ES-I3 (cell line): ENCODE results near the gene TMEM89.

Experiments used
- H3K36me3 ChIP-seq: 2 replicates; pipeline ENCODE4 v1.6.1; 2013; ENCODE audit warnings: mild to moderate bottlenecking, low read length, control low read depth, moderate library complexity; ENCODE audit not compliant: insufficient read depth
- H3K4me1 ChIP-seq: 2 replicates; pipeline ENCODE4 v1.6.1; 2013; ENCODE audit warnings: mild to moderate bottlenecking, control low read depth, low read length; ENCODE audit not compliant: insufficient read depth
- H3K9ac ChIP-seq: 2 replicates; pipeline ENCODE4 v1.6.1; 2013; ENCODE audit warnings: low read depth, mild to moderate bottlenecking, low read length, moderate library complexity
- H3K9me3 ChIP-seq: 2 replicates; pipeline ENCODE4 v1.6.1; 2013; ENCODE audit warnings: mild to moderate bottlenecking, low read length, moderate library complexity; ENCODE audit not compliant: control insufficient read depth, insufficient read depth

Gene TMEM89, protein sequence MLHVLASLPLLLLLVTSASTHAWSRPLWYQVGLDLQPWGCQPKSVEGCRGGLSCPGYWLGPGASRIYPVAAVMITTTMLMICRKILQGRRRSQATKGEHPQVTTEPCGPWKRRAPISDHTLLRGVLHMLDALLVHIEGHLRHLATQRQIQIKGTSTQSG

DNA sequence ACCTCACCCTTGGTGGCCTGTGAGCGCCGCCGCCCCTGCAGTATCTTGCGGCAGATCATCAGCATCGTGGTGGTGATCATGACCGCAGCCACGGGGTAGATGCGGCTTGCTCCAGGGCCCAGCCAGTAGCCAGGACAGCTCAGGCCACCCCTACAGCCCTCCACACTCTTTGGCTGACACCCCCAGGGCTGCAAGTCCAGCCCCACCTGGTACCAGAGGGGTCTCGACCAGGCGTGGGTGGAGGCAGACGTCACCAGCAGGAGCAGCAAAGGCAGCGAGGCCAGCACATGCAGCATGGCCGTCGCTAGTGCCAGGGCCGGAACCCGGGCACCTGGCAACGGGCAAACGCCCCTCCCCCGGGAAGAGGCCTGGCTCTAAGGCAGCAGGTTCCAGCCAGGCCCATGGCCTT, at the start of gene TMEM89:
TSS of gene TMEM89 (minus strand) at position 309 of the 409 bp plus-strand sequence. CDS start at position 296, 13 bp downstream.
- peaks cover 11% of the 10 kb centered on the region for H3K9me3 ChIP-seq
- peaks cover 7% of the 10 kb centered on the region; the same call in 1 of the 2 replicates for H3K4me1 ChIP-seq
- no peak within 1 kb of the TSS for H3K9ac ChIP-seq
- H3K36me3 ChIP-seq = peaks cover 6% of the 10 kb centered on the region

DNA sequence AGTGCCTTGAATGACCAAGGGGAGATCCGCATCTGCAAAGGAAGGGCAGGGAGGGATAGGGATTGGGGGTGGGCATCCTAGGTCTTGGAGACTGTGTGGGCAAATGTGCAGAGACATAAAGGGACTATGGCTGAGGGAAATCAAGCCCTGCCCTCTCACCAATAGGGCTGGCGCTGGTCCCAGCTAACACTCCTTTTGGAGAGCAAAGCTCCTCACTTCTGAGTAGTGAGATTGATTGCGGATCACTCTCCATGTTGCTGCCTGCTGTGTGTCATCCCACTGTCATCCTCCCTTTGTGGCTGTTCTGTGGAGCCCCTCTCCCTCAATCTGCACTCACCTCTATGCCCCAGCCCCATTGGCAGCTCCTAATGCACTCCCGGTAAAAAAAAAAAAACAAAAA, 43.4 kb upstream of the TMEM89 start:
- Histone ChIP-seq H3K36me3 (no peaks in the 10 kb centered on the region), H3K9me3 (no peaks in the 10 kb centered on the region), H3K9ac (no peak overlapping the region), H3K4me1 (peaks cover 11% of the 10 kb centered on the region)

DNA sequence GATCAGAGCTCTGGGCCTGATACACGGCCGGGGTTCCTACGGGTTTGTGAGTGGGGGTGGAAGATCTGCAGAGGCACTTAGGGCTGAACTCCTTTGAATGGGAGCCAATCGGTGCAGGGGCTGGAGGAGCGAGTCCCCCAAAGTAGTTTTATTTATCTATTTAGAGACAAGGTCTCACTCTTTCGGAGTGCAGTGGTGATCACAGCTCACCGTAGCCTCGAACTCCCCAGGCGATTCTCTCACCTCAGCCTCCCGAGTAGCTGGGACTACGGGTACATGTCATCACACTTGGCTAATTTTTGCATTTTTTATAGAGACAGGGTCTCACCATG, 42.7 kb upstream of the TMEM89 start:
- Histone ChIP-seq H3K36me3 (no peaks in the 10 kb centered on the region), H3K9ac (0 out of 2 replicates have a peak overlapping the region, but pooled peaks have one; percentile 22), H3K4me1 (peaks cover 11% of the 10 kb centered on the region), H3K9me3 (no peaks in the 10 kb centered on the region)

DNA sequence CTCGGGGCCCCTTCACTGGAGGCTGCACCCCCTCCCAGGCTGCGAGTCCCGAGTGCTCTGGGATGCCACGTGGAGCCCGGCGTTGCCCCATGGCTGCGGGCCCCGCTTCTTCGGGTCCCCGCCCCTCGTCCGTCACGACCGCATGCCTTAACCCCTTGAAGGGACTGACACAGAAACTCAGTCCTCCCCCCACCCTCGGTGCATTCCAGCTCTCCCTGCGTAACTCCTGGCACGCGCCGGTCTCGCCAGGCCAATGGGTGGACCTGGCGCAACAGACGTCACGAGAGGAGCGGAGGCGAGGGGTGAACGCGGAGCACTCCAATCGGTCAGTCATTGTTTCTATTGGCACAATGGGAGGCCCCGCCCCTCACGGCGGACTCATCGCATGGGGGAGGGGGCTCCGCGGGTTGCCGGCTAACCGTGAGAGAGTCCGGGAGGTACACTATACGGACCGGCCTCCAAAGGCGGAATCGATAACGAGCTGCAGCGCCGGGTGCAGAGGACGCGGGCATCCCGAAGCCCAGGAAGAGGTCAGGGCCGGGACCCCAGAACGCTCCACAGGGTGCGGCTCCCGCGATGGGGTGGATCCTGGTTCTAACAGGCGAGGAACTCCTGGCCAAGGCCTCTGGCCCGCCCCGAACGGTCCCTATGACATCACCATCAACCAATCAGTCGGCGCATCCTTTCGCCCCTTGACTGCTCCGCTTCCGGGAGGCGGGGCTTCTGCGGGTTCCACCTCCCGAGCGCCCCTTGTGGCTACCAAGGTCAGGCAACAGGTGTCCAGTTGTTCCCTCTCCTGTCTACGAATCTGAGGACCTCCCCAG, 42.1 kb upstream of the TMEM89 start:
- Histone ChIP-seq H3K9me3 (no peaks in the 10 kb centered on the region), H3K36me3 (no peaks in the 10 kb centered on the region), H3K4me1 (peaks cover 11% of the 10 kb centered on the region), H3K9ac (peak overlapping the region; percentile 62)

DNA sequence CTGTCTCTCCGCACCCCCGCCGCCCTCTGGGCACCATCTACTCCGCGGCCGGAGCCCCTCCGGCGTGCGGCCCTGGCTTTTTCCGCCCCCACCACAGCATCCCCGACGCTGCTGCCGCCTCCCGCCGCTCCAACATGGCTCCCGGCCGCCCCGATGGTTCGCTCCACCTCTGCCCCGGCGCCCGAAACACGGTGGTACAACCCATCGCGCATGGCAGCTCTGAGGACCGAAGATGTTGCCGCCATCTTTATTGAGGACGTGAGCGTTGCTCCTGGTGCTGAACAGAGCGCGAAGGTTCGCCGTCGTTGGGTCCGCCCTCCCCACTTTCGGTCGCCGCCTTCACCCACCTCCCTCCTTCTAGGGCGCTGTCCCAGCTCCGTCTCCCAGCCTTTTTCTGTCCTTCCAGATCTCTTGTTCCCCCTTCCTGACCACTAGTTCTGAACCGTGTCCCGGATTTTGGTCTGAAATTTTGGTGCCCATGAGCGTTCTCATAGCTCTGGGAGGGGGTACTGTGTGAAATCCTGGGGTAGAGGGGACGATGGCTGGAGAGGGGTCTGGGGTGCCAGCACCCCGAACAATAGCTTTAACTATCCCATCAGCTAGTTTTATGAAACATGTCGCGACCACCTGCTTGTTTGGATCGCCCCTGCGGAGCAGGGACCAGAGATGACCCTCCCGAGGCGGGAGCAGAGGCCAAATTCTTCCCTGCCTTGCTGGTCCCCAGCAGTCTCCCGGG, 41.4 kb upstream of the TMEM89 start, which contains the start of gene CELSR3:
TSS of gene CELSR3 (minus strand) at position 134 of the 736 bp plus-strand sequence. CDS start 252 bp downstream, outside the sequence.
- Histone ChIP-seq H3K9ac (peak within 1 kb of the TSS; percentile 62), H3K36me3 (no peaks in the 10 kb centered on the region), H3K4me1 (peaks cover 11% of the 10 kb centered on the region), H3K9me3 (no peaks in the 10 kb centered on the region)

DNA sequence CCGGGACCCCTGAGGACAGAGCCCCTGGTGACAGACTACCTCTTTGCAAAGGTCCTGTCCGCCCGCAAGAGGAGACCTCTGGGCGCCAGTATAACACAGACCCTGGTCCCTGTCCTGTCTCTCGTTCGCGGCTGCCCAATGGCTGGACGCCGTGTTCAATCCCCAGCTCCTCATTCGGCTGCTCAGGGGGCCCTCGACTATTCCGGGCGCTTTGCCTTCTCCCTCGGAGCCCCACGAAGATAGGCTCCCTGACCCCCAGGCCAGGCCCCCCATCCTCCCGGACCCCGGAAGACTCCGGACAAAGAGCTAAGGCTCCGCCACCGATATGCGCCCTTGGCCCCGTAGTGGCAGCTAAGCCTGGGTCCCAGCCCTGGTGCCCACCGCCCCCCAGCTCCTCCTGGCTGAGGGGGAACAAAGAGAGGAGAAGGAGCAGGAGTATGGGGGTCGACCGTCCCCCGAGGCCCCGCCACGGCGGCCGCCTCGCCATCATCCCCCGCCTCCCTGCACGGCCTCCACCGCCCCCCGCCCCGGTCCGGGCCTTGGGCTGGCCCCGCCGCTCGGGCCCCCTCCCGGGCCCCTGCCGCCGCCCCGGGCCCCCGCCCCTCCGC, 40.7 kb upstream of the TMEM89 start:
- no peaks in the 10 kb centered on the region for H3K36me3 ChIP-seq
- H3K9ac ChIP-seq = peak overlapping the region; percentile 53; the same call in 1 of the 2 replicates
- peaks cover 11% of the 10 kb centered on the region for H3K4me1 ChIP-seq
- H3K9me3 ChIP-seq = no peaks in the 10 kb centered on the region

DNA sequence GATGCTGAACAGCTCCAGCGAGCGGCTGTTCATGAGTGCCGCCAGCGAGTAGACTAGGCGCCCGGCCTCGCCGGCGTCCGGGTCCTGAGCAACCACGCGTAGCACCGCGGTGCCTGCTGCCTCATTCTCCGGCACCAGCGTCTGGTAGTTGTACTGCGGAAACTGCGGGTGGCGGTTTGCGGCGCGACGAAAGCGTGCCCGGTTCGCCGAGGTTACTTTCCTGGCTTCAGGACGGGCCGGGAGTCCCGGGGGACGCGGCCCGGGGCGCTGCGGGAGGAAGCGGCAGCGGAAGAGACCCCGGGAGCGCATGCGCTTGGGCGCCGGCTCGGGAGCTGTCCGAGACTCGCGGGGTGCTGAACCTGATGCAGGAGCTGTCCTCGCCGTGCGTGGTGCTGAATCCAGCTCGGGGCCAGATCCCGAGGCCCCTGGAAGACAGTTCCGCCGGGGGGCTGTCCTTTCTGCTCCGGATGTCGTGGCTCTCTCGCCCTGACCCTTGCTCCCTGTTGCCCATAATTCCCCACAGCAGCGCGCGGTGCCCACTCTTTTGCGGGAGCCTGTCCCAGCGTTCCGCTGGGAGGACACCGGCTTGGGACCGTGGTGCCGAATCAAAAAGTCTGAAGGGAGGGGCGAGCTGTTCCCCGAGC, 40.1 kb upstream of the TMEM89 start:
- H3K36me3 ChIP-seq = no peaks in the 10 kb centered on the region
- peaks cover 11% of the 10 kb centered on the region for H3K4me1 ChIP-seq
- H3K9me3 ChIP-seq = no peaks in the 10 kb centered on the region
- H3K9ac ChIP-seq = peak overlapping the region; percentile 53; the same call in 1 of the 2 replicates

DNA sequence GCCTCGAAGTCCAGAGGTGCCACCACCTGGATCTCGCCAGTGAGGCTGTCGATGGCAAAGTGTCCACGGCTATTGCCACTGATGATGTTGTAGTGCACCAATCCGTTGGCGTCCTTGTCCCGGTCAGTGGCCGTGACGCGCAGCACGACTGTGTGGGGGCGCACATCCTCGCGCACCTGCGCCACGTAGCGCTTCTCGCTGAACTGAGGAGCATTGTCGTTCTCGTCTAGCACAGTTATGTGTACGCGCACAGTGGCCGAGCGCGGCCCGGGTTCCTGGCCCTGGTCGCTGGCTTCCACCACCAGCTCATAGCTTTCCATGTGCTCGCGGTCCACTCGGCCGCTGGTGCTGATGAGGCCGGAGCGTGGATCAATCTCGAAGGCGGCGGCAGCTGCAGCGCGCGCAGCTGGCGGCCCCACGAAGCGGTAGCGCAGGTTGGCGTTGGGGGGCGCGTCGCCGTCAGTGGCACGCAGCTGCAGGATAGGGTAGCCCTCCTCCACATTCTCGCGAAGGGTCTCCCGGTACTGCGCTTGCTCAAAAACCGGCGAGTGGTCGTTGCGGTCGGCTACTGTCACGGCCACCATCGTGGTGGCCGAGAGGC, 39.3 kb upstream of the TMEM89 start:
- H3K36me3 ChIP-seq = no peaks in the 10 kb centered on the region
- peaks cover 11% of the 10 kb centered on the region for H3K4me1 ChIP-seq
- peak overlapping the region; percentile 53; the same call in 1 of the 2 replicates for H3K9ac ChIP-seq
- no peaks in the 10 kb centered on the region for H3K9me3 ChIP-seq

DNA sequence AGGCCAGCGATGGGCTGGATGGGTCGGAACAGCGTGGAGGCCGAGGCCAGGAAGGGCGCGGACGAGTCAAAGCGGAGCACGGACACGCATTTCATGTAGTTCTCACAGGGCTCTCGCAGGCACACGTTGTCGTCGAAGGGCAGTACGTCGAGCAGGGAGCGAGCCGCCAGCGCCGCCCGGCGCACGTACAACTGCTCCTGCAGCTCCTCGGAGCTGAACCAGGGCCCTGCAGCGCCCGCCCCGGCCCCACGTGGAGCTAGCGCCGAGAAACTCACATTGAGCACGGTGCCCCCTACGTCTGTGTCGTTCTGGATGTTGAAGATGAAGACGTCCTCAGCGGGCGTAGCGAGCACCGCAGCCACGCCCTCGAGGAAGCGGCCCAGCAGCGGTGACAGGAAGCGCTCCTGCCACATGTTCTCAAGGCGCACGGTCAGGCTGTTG, 35.3 kb upstream of the TMEM89 start:
- Histone ChIP-seq H3K9me3 (no peaks in the 10 kb centered on the region), H3K36me3 (no peaks in the 10 kb centered on the region), H3K9ac (peak overlapping the region; percentile 49), H3K4me1 (no peaks in the 10 kb centered on the region)

DNA sequence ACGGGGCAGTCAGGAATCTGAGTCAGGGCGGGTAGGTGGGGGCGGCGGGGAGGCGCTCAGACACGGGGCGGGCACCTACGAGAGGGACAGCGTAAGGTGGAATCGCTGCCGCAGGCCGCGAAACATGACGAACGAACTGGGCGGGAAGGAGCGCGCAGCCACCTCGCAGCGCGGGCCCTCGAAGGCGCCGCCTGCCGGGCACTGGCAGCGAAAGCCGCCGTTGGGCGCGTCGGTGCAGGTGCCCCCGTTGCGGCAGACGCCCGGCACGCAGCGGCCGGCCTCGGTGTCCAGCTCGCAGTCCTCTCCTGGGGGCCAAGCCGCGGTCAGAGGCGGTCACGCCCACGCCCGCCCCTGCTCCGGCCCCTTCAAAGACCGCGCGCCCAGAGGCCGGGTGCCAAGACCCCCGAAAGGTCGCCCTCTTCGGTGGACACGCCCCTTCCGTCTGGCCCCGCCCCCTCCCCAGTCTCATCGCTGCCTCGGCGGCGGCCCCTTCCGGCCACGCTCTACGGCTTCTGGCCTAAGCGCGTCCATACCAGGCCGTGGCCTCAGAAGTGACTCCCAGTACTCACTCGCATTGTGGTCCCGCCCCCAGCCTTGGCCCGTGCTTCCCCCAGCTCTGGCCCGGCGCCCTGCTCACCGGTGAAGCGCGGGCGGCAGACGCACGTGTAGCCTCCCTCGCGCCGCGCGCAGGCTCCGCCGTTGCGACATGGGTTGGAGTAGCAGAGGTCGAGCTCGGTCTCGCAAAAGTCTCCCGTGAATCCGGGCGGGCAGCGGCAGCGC, 34.7 kb upstream of the TMEM89 start:
- no peaks in the 10 kb centered on the region for H3K36me3 ChIP-seq
- no peaks in the 10 kb centered on the region for H3K9me3 ChIP-seq
- H3K9ac ChIP-seq = peak overlapping the region; percentile 49
- no peaks in the 10 kb centered on the region for H3K4me1 ChIP-seq

DNA sequence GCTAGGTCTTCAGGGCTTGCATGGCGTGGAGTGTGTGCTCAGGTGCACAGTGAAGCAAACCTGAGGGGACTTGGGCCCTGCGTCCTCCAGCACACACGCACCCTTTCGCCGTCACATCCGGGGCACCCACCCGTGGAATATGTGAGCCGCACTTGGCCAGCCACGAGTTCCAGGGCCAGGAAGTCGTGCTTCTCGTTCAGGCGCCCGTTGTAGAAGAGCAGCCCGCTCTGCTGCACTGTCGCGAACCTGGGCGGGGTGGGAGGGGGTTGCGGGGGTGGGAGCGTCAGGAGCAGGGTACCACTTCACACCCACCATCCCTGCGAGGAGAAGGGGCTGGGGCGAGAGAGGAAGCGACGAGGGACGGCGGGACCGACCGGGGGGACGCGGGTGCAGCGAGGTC, 34.0 kb upstream of the TMEM89 start:
- Histone ChIP-seq H3K4me1 (no peaks in the 10 kb centered on the region), H3K9me3 (no peaks in the 10 kb centered on the region), H3K9ac (peak overlapping the region; percentile 49), H3K36me3 (no peaks in the 10 kb centered on the region)

DNA sequence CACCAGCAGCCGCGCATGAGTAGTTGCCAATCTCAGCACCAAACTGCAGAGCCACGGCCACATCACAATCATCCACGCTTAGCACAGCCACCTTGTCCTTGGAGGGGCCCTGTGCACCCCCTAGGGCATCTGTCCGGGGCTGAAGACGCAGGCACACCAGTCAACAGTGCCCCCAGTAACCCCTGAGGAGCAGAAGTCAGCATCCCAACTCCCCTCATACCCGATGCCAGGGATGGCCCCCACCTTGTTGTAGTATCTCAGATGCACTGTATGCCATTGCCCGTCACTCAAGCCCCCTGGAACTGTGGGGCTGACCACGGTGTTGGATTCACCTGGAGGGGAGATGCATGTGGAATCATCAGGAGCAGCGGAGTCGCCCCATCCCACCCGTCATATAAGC, 33.5 kb upstream of the TMEM89 start:
- no peaks in the 10 kb centered on the region for H3K4me1 ChIP-seq
- H3K9ac ChIP-seq = peak overlapping the region; percentile 49
- H3K36me3 ChIP-seq = no peaks in the 10 kb centered on the region
- no peaks in the 10 kb centered on the region for H3K9me3 ChIP-seq
